Astrocyte of the cerebellum (primary cell): Measurements from ENCODE around the gene NFKB1.
A peak's percentile ranks its signal among the peaks of the same experiment; 100 is the strongest.

ENCODE experiments used
- DNase-seq: peaks from one replicate; pipeline ENCODE4 v3.0.0-alpha.2; 2011; ENCODE audit warnings: low read depth
- H3K4me3 ChIP-seq: 2 replicates; pipeline ENCODE4 v1.5.1; 2011; ENCODE audit warnings: mild to moderate bottlenecking, low read depth, low read length, moderate library complexity
- CTCF ChIP-seq: IDR thresholded peaks from 2 replicates; pipeline ENCODE4 v1.5.1; 2012; ENCODE audit warnings: low read length, low read depth, moderate library complexity, mild to moderate bottlenecking; ENCODE audit errors: missing control alignments
- in situ Hi-C: cut with HindIII; loops from 2 replicates; pipeline ENCODE4 v1.10.0; 2017; ENCODE audit warnings: low sequenced_read_pairs

NFKB1 gene

GRCh38 chr4:102554482-102554881 is 53.3 kb downstream of the NFKB1 start:
- no peak overlapping the region for H3K4me3 ChIP-seq
- in situ Hi-C loops: no loop called here
- peak; percentile 49 for DNase-seq
- no peak for TF ChIP-seq CTCF

GRCh38 chr4:102554992-102555391 is 53.8 kb downstream of the NFKB1 start:
- no peak for DNase-seq
- no peak overlapping the region for H3K4me3 ChIP-seq
- in situ Hi-C loops: no loop called here
- TF ChIP-seq CTCF: no peak

- in situ Hi-C loops: no loop called here
- no peak for DNase-seq
- no peak overlapping the region for H3K4me3 ChIP-seq
- no peak for TF ChIP-seq CTCF
Observed at GRCh38 chr4:102557636-102558035, 56.5 kb downstream of the NFKB1 start.

GRCh38 chr4:102560115-102560514 is 59.0 kb downstream of the NFKB1 start:
- H3K4me3 ChIP-seq: no peak overlapping the region
- TF ChIP-seq CTCF: no peak
- in situ Hi-C loops: no loop called here
- no peak for DNase-seq

- no peak for TF ChIP-seq CTCF
- H3K4me3 ChIP-seq: no peak overlapping the region
- in situ Hi-C loops: no loop called here
- DNase-seq: no peak
Observed at GRCh38 chr4:102560571-102561341, 59.6 kb downstream of the NFKB1 start.

GRCh38 chr4:102563000-102563399 is 61.8 kb downstream of the NFKB1 start:
- no peak overlapping the region for H3K4me3 ChIP-seq
- in situ Hi-C loops: no loop called here
- DNase-seq: no peak
- TF ChIP-seq CTCF: no peak
